ELF-1 (cell line): ENCODE data around the gene TEKTIP1.

Source experiments
- DNase-seq: peaks from one replicate; pipeline ENCODE4 v3.0.0-alpha.2; 2016; ENCODE audit warnings: low read depth, low spot score

The TEKTIP1 gene

DNA sequence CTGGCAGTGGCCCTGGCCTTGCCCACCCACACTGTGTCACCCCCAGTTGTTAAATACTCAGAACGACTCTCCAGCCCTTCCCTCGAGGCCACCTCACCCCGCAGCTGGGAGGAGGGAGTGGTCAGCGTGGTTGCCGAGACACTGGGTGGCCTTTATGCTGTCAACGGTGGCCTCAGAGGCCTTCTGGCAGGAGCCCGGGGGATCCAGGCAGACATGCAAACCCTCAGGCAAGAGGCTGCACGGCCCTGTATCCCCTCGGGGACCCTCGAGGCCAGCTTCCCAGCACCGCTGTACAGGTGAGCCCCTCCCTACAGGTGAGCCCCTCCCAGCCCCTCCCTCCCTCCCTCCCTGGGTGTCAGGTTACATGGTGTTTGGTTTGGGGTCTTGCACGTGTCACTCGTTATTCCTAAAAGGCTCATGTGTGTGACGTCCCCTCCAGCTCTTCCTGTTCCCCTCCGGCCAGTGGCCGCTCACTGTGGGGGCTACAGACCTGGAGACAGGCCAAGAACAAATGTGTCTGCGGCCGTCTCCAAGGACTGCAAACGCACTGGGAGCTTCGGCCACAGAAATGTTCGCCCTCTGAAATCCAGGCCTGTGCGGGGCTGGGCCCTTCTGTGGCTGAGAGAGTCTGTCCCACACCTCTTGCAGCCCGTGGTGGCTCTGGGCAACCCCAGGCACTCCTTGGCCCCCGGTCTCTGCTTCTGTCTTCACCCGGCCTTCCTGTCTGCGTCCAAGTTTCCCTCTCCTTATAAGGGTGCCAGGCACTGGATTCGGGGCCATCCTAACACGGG is at the start of gene TEKTIP1:
Gene TEKTIP1, plus strand, starts transcription at position 210 of the 791 bp plus-strand sequence. Its CDS starts 4 bp downstream, at position 214.
- peak; percentile 59 for DNase-seq

DNA sequence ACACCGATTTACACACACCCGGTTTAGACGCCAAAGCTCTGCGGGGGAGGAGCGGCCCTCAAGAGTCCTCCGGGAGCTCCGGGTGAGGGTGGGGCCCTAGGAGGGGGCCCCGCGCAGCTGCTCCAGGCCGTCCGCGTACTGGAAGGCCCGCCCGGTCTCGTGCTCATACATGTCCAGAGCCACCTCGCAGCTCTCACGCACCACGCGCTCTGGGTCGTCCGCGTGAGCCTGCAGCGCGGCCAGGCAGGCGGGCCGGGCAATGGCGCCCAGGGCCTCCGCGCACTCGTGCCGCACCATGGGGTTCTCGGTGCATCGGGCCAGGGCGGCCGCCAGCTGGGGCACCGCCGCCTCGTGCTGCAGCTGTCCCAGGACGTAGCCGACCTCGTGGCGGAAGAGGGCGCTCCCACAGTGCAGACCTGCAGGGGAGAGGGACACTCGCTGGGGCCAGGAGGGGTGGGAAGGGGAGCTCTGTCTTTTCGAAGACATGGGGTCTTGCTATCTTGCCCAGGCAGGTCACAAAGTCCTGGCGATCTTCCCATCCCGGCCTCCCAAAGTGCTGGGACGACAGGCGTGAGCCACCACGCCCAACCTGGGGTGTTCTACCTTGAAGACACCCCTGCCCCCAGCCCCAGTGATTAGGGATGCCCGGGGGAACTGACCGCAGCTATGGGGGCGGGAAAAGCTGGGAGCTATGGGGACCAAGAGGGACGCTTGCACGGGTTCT is 47.4 kb upstream of the TEKTIP1 start:
- no peak for DNase-seq

GRCh38 chr19:3492131-3492839 is 46.7 kb upstream of the TEKTIP1 start:
- no peak for DNase-seq

- DNase-seq: no peak
Measured at GRCh38 chr19:3492919-3493318, 46.1 kb upstream of the TEKTIP1 start.

DNA sequence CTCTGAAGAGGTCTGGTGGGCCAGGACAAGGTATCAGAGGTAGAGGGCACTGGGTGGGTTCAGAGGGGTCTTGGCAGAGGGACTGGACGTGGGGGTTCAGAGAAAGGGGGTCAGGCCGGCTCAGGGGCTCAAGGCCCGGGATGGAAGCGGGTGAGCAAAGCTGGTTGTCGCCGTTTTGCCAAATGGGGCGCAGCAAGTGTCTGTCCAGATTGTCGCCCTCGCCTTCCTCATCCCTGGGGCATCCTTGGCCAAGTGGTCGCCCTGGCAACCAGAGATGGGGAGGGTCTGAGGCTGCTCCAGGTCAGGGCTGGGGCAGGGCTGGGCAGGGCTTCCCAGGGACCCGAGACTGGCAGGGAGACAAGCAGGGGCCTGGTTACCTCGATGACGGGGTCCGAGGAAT is 45.3 kb upstream of the TEKTIP1 start:
- DNase-seq: no peak

- DNase-seq: peak; percentile 65
Measured at GRCh38 chr19:3494051-3494450, 44.9 kb upstream of the TEKTIP1 start.

- no peak for DNase-seq
Measured at GRCh38 chr19:3494559-3494958, 44.4 kb upstream of the TEKTIP1 start.

GRCh38 chr19:3496392-3497273 is 42.3 kb upstream of the TEKTIP1 start:
- no peak for DNase-seq

- DNase-seq: no peak
Measured at GRCh38 chr19:3497757-3498520, 41.0 kb upstream of the TEKTIP1 start.

DNA sequence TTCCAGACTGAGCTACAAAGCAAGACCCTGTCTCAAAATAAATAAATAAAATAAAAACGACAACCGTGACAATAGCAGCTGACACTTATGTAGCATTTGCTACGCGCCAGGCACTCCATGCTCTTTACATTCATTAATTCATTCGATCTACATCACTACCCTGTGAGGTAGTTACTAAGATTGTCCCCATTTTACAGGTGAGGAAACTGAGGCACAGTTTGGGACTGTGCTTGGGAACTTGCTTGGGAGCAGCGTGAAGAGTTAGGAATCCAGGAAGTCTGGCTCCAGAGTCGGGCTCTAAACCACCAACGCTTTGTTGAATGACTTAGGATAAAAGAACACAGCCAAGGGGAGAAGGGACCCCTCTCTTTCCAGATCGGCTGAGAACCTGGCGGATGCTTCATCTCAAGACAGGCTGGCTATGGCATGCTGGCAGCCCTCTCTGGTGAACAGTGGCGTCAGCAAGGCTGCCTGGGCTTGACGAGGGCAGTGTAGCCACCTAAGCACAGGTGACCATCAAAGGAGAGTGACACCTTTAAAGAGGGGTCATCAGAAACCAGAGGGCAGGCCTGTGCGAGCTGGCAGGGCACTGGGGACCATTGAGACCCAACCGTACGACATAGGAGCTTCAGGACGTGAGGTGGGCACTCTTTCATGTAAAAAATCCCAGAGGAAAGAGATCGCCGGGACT is 39.1 kb upstream of the TEKTIP1 start:
- no peak for DNase-seq

GRCh38 chr19:3500429-3501101 is 38.4 kb upstream of the TEKTIP1 start, which contains the start of gene DOHH:
TSS of gene DOHH (minus strand) at chr19:3500674. CDS start at chr19:3496814, 3,860 bp downstream.
- DNase-seq: peak; percentile 97

DNA sequence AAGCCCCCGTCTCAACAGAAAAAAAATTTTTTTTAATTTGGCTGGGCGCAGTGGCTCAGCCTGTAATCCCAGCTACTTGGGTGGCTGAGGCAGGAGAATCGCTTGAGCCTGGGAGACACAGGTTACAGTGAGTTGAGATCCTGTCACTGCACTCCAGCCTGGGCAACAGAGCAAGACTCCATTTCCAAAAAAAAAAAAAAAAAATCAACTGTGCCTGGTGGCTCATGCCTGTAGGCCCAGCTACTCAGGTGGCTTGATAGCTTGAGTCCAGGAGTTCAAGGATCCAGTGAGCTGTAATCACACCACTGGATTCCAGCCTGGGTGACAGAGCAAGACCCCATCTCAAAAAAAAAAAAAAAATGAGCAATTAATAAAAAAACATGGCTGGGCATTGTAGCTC is 37.2 kb upstream of the TEKTIP1 start:
- DNase-seq: no peak

GRCh38 chr19:3503036-3503572 is 35.9 kb upstream of the TEKTIP1 start:
- DNase-seq: no peak

- DNase-seq: no peak
Measured at GRCh38 chr19:3504735-3505134, 34.2 kb upstream of the TEKTIP1 start.

DNA sequence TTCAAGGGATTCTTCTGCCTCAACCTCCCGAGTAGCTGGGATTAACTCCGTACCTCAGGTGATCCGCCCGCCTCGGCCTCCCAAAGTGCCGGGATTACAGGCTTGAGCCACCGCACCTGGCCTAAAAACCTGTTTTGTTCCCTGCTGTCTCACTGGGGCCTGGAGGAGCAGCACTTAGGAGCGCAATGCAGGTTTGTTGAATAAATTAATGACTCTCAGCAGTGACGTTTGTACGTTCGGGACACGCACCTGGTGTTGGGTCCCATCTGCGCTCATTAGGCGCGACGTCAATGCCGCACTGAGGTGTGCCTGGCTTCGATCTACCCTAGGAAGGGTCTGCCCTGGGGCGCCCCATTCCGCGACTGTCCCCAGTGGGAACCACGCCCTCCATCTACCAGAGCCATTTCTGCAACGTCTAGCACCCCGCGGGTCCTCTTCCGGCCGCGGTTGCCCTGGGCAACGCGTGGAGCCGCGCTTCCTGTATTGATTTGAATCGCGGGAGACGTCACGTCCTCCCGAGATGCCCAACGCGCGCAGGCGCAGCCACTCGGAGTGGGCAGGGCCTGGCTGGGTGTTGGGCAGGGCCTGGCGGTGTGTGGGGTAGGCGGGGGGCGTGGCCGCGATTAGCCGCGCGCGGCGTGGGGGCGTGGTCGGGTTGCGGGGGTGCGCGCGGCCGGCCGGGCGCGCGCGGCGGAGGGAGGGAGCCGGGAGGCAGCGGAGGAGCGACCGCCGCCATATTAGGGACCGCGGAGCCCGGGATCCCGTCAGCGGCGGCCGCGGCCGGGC is 33.2 kb upstream of the TEKTIP1 start, which contains the start of gene FZR1:
Gene FZR1, plus strand, starts transcription at position 714 of the 786 bp plus-strand sequence. CDS start 16,679 bp downstream, outside the sequence.
- peak; percentile 98 for DNase-seq

DNA sequence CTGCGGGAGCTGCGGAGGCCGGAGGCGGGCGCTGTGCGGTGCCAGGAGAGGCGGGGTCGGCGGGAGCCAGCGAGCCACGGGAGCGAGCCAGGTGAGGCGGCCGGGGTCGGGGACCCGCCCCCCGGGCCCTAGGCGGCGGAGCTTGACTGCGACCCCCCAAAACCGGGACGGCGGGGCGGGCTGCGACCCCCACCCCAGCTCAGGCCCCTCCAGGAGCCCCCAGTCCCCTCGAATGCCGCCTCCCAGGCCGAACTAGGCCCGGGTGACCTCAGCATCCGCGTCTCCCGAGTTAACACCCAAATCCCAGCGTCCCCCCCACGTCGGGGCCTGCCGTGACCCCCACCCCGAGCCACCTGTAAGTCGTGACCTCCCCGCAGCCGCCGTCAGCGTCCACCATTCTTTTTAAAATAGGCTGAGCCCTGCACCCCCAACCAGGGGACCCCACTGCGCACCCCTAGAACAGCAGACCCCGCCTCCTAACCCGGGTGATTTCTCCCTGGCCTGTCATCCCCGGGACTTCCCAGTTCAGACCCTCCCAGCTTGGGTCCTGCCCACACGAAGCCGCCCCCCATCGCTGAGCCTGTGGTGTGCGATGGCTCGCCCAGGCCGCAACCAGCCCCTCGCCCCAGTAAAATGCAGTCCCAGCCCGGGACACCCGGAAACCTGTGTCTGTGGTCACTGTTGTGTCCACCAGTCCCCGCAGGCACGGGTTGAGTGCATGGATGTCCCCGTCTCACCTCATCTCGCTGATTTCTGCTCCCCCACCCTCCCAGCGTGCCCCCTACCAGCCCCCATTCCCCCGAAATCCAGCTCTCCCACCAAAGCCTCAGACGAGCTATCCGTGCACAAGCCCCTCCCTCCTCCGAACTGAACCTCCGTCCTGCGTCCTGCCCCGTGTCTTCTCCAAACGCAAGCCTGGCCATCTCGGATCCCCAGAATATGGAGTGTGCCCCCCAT is 32.3 kb upstream of the TEKTIP1 start:
- DNase-seq: no peak
